Endothelial cell of umbilical vein (primary cell): ENCODE results near the gene CDH15. TPM values are rescaled to one million over a fixed set of nuclear protein-coding genes. Genes with fewer than 3 reads are reported as not detected.

Experiments
- BruUV-seq: library from RNA; stranded (reverse); fragments of 400-500 nt; replicated peaks from 2 replicates; lab custom pipeline; 2021; lab: Mats Ljungman, UMichigan
- CTCF ChIA-PET: fragments of 300-600, 350-600 bp; sonication (Branson Sonifier 250); formaldehyde crosslinking; loops from one replicate; lab custom pipeline; 2021; ENCODE audit warnings: antibody characterized with exemption, inconsistent platforms; lab: Charles Lee
- POLR2A ChIA-PET: fragments of 300-600, 350-600 bp; sonication (Branson Sonifier 250); formaldehyde crosslinking; loops from one replicate; lab custom pipeline; 2021; ENCODE audit warnings: antibody characterized with exemption, inconsistent platforms; lab: Charles Lee
- DNase-seq: peaks from one replicate; pipeline ENCODE4 v3.0.0-alpha.2; 2011; ENCODE audit warnings: low read depth, low spot score
- FAIRE-seq: peaks from 2 replicates; lab custom pipeline; 2011; peaks lifted over from hg19 to GRCh38; lab: Jason Lieb, UNC
- H2AFZ ChIP-seq: 2 replicates; pipeline ENCODE4 v1.6.0; 2012; ENCODE audit warnings: low read depth, low read length, control low read depth, inconsistent platforms
- H3K27ac ChIP-seq: 2 replicates; pipeline ENCODE4 v1.5.1; 2011; ENCODE audit warnings: low read depth, mild to moderate bottlenecking, control low read depth, low read length, moderate library complexity; ENCODE audit not compliant: insufficient read depth
- H3K27me3 ChIP-seq, 2 experiments: 2 replicates each; pipeline versions ENCODE4 v1.6.0 to v1.6.1; 2011; ENCODE audit warnings: low read length in 2 of 2, mixed read lengths in 1 of 2; ENCODE audit not compliant: control insufficient read depth in 2 of 2, insufficient read depth in 2 of 2
- H3K36me3 ChIP-seq, 2 experiments: 2 replicates in 1 of 2; 3 replicates in 1 of 2; pipeline ENCODE4 v1.5.1; 2011; ENCODE audit warnings: low read length in 2 of 2, mild to moderate bottlenecking in 1 of 2, moderate library complexity in 1 of 2; ENCODE audit not compliant: control insufficient read depth in 2 of 2, insufficient read depth in 2 of 2; ENCODE audit errors: extremely low read depth in 1 of 2
- H3K4me1 ChIP-seq: 3 replicates; pipeline ENCODE4 v1.5.1; 2011; ENCODE audit warnings: mild to moderate bottlenecking, low read length; ENCODE audit not compliant: control insufficient read depth, insufficient read depth; ENCODE audit errors: extremely low read depth
- H3K4me2 ChIP-seq: 2 replicates; pipeline ENCODE4 v1.6.1; 2011; ENCODE audit warnings: low read length, control low read depth, mixed read lengths; ENCODE audit not compliant: insufficient read depth
- H3K4me3 ChIP-seq, 3 experiments: fragments of 200-600 bp in 1 of 3; sonication (generic), shearing (Covaris generic) in 1 of 3; replicated peaks in 1 of 3; 2 replicates each; pipeline ENCODE4 v1.5.1; 2011 to 2016; ENCODE audit warnings: control low read depth in 3 of 3, low read length in 3 of 3, mild to moderate bottlenecking in 2 of 3, inconsistent platforms in 1 of 3, low read depth in 1 of 3, moderate library complexity in 1 of 3; ENCODE audit not compliant: insufficient read depth in 1 of 3
- H3K79me2 ChIP-seq: 2 replicates; pipeline ENCODE4 v1.6.0; 2012; ENCODE audit warnings: low read length, inconsistent platforms; ENCODE audit not compliant: control insufficient read depth, insufficient read depth
- H3K9ac ChIP-seq: replicated peaks from 2 replicates; pipeline ENCODE3; 2011; ENCODE audit warnings: low read length, control low read depth; ENCODE audit not compliant: insufficient read depth; ENCODE audit errors: extremely low read depth
- H3K9me1 ChIP-seq: replicated peaks from 3 replicates; pipeline ENCODE4 v1.6.0; 2011; ENCODE audit warnings: mild to moderate bottlenecking, low read length; ENCODE audit not compliant: control insufficient read depth, insufficient read depth; ENCODE audit errors: extremely low read depth
- H3K9me3 ChIP-seq: replicated peaks from 2 replicates; pipeline ENCODE4 v1.5.1; 2012; ENCODE audit warnings: low read length, inconsistent platforms; ENCODE audit not compliant: control insufficient read depth, insufficient read depth
- H4K20me1 ChIP-seq: replicated peaks from 2 replicates; pipeline ENCODE3; 2011; ENCODE audit warnings: mild to moderate bottlenecking, low read length; ENCODE audit not compliant: control insufficient read depth, insufficient read depth; ENCODE audit errors: extremely low read depth
- CTCF ChIP-seq, 2 donors: IDR thresholded peaks; 1 replicate in 1 of 2; 2 replicates in 1 of 2; pipeline ENCODE4 v1.5.1; 2011; ENCODE audit warnings: low read length in 2 of 2, mild to moderate bottlenecking in 2 of 2, moderate library complexity in 2 of 2, control low read depth in 1 of 2, inconsistent platforms in 1 of 2, low read depth in 1 of 2; ENCODE audit not compliant: insufficient read depth in 1 of 2; ENCODE audit errors: extremely low read depth in 1 of 2
- EZH2 ChIP-seq: IDR thresholded peaks from 2 replicates; pipeline ENCODE4 v1.6.1; 2012; ENCODE audit warnings: borderline replicate concordance, low read depth, mild to moderate bottlenecking, moderate library complexity, low read length, inconsistent platforms; ENCODE audit not compliant: severe bottlenecking
- FOS ChIP-seq: IDR thresholded peaks from 2 replicates; pipeline ENCODE4 v1.6.1; 2011; ENCODE audit warnings: mild to moderate bottlenecking, low read length, moderate library complexity, borderline replicate concordance; ENCODE audit not compliant: insufficient read depth
- GATA2 ChIP-seq: IDR thresholded peaks from 2 replicates; pipeline ENCODE4 v1.7.0; 2011; ENCODE audit warnings: low read depth, mild to moderate bottlenecking, moderate library complexity, mixed read lengths, low read length; ENCODE audit not compliant: insufficient read length, insufficient read depth
- JUN ChIP-seq: IDR thresholded peaks from 2 replicates; pipeline ENCODE4 v1.6.1; 2011; ENCODE audit warnings: borderline replicate concordance, low read depth; ENCODE audit not compliant: insufficient read length, insufficient read depth
- MAX ChIP-seq: IDR thresholded peaks from 2 replicates; pipeline ENCODE4 v1.6.1; 2011; ENCODE audit not compliant: insufficient read depth, insufficient read length
- MYC ChIP-seq: IDR thresholded peaks from one replicate; pipeline ENCODE4 v1.6.1; 2011; ENCODE audit warnings: mild to moderate bottlenecking, low read depth, low read length
- POLR2A ChIP-seq: IDR thresholded peaks from 2 replicates; pipeline ENCODE4 v1.6.1; 2012; ENCODE audit warnings: low read depth, mild to moderate bottlenecking, control low read depth, low read length
- POLR2AphosphoS5 ChIP-seq: IDR thresholded peaks from 2 replicates; pipeline ENCODE4 v1.6.1; 2012; ENCODE audit warnings: low read depth, mild to moderate bottlenecking, control low read depth, low read length, moderate library complexity; ENCODE audit not compliant: insufficient read depth
- dilution Hi-C: fragments of 300-500 bp; cut with MboI; formaldehyde crosslinking; loops from one replicate; pipeline ENCODE4 v1.15.0; 2019; ENCODE audit warnings: low sequenced_read_pairs; ENCODE audit not compliant: extremely low pct_ligation_motif_present
- intact Hi-C: fragments of 100-400 bp; cut with micrococcal nuclease; formaldehyde crosslinking; loops from one replicate; pipeline ENCODE4 v1.10.0; 2022
- polyA plus RNA-seq, 4 experiments: library from polyadenylated mRNA; depleted of rRNA in 3 of 4; stranded (reverse) in 3 of 4; unstranded in 1 of 4; fragments of >200 nt; gene quantifications; 2 replicates each; pipeline versions ENCODE4 v1.2.1 to v1.2.3, GENCODE V29; 2011 to 2012; ENCODE audit warnings: missing spikeins in 1 of 4
- total RNA-seq: library from RNA; stranded (reverse); gene quantifications from 2 replicates; pipeline ENCODE4 v1.2.3, GENCODE V29; 2021

CDH15 gene
- total and polyA plus RNA-seq, 2 donors (not counting 3 experiments of a cell fraction or from before 2014, with no cell fraction given), result 0.44 TPM; not detected in 1

- Histone ChIP-seq H3K27me3 (no peaks in the 10 kb centered on the region), H3K9me1 (no peaks in the 10 kb centered on the region), H3K4me3 (no peak overlapping the region), H3K9me3 (no peaks in the 10 kb centered on the region), H3K4me1 (no peaks in the 10 kb centered on the region), H3K4me2 (no peak overlapping the region), H3K79me2 (no peaks in the 10 kb centered on the region), H3K36me3 (no peaks in the 10 kb centered on the region), H4K20me1 (no peaks in the 10 kb centered on the region), H2AFZ (no peak overlapping the region), H3K27ac (no peak overlapping the region), H3K9ac (no peak overlapping the region)
- intact Hi-C loops (no loop called here), dilution Hi-C loops (no loop called here)
- TSS peak; percentile 7 for BruUV-seq
- TF ChIP-seq CTCF (IDR thresholded peaks at IDR 0.05; ENCODE audit: extremely low read depth in 1 of 2, insufficient read depth in 1 of 2, low read depth in 1 of 2, low read length in 2 of 2), result no peak
- no peak for TF ChIP-seq MYC
- TF ChIP-seq FOS, result no peak
- TF ChIP-seq EZH2, result no peak
- no peak for TF ChIP-seq MAX
- TF ChIP-seq POLR2A, result no peak
- TF ChIP-seq JUN, result no peak
- TF ChIP-seq GATA2, result no peak
- no peak for TF ChIP-seq POLR2AphosphoS5
- ChIA-PET CTCF (no interaction called here), POLR2A (no interaction called here)
- DNase-seq, result no peak
- FAIRE-seq, result no peak
Observed at GRCh38 chr16:89156740-89157645, 14.6 kb upstream of the CDH15 start.
